Measurements from ENCODE around the gene KLHDC1.

The KLHDC1 gene

GRCh38 chr14:49786315-49786714 lies 93.4 kb downstream of the KLHDC1 start:
- DNase-seq (ENCODE audit: low read depth, low spot score), result no peak

DNA sequence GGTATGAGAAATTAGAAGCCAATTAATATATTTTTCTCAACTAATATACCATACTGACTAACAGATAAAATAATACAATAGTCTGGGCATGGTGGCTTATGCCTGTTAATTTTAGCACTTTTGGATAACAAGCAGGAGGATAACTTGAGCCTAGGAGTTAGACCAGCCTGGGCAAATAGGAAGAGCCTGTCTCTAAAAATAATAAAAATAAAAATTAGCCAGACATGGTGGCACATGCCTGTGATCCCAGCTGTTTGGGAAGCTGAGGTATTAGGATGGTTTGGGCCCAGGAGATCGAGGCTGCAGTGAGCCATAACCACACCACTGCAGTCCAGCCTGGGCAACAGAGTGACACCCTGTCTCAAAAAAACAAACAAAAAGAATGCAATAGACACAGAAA lies 99.7 kb downstream of the KLHDC1 start:
- no peak for DNase-seq (ENCODE audit: low read depth, low spot score)

DNA sequence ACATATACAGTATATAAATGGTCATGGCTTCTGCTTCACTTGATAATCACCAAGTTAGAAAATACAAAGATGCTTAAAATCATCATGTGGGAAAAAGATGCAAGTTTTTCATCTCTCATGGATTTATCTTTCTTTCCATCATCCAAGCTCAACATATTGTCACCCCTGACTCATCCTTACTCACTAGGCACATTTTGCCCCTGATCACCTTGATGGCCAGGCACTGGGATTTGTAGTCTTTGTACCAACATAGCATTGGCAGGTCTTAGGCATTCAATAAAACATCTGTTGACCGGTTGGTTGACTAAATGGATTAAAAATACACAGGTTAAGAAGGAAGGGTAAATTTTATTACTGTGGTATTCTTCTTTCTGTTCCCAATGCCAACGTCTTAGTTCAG lies 103.1 kb downstream of the KLHDC1 start:
- DNase-seq (ENCODE audit: low read depth, low spot score), result no peak
